ENCODE results near the gene MACROD2.

MACROD2 gene

DNA sequence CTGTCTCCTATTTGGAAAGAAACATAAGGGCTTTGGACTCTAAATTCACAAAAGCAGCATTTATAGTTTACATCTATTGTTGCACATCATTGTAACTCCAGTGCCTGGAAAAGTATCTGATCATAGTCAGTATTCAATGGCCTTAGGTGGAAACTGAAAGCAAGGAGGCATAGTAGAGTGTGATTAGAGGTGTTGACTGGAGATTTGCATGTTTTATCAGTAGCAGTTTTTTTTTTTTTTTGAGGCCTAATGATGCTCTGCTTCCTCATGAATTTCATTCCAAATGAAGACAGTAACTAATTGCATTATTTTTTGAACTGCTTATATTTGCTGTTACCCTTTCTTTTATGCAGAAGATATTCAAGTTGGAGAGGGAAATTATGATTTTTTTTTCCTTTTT lies 555.3 kb downstream of the MACROD2 start:
- no peak for DNase-seq

DNA sequence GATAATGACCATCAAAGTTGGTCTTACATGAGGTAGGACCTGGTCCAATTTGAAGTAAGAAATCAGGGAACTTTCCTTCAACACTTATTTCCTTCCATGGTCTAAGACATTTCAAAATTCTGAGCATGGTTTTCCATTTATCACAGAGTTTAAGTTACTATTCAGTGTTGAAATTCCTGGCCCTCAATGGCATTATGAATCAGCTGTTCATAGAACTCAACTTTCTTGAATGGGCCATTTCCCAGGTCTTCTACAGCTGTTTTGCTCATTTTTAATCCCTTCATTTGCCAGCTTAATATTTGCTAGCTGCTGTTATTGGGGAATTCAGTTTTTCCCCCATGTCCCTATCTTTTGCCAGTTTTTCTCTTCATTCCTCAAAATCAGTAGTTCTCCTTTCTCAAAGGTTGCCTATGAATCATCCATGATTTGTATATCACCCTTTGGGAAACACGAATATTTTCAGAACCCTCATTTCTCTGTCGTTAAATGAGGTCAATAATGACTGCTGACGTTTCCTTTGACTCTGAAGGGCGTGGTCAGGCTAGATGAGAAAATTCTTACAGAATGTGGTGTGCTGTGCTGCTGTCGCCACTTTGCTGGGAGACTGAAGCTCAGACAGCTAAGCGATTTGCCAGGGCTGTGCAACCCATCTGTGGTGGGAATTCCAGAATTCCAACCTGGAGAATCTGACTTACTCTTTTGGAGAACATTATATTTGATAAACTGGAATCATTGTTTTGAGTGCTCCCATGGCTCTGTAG lies 558.6 kb downstream of the MACROD2 start:
- no peak for DNase-seq

GRCh38 chr20:14555676-14556075 lies 560.4 kb downstream of the MACROD2 start:
- no peak for DNase-seq

- no peak for DNase-seq
These were observed 560.9 kb downstream of the MACROD2 start for GRCh38 chr20:14556206-14556605.

GRCh38 chr20:14559612-14560011 lies 564.3 kb downstream of the MACROD2 start:
- DNase-seq = no peak

GRCh38 chr20:14561741-14562221 lies 566.5 kb downstream of the MACROD2 start:
- DNase-seq = no peak

- DNase-seq = no peak
These were observed 567.7 kb downstream of the MACROD2 start for GRCh38 chr20:14562981-14563380.

DNA sequence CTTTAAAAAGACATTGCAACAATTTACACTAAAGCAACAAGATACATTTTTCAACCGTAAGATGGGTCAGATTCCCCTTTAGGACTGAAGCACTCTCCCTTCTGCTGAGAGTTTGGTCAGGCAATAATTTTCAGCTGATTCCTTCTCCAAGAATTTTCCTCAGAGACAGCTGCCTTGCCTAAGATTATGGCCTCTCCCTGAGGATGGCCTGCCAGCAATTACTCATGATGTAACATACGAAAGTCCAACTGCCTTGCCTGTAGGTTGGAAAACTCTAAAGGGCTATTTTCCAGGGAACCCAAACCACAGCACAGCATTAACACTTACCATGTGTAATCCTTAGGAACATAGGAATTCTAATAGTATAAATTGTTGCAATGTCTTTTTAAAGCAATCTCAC lies 571.2 kb downstream of the MACROD2 start:
- DNase-seq = no peak

DNA sequence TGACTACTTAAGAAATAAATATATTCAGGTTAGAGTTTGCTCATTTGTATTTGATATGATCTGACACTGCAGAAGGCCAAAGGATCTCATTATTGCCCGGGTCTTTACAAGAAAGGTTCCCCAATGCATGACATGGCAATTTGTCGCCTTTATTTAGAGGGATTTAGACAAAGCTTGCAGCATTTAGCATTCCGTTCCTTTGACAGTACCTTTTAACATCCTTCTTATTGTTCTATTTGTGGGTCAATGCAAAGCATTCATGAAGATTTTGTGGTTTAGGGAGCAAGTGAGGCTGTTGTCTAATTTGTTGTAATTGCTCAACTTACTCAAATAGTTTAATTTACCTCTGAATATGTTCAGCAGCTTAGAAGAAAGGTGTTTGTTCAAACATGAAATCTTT lies 572.9 kb downstream of the MACROD2 start:
- no peak for DNase-seq

DNA sequence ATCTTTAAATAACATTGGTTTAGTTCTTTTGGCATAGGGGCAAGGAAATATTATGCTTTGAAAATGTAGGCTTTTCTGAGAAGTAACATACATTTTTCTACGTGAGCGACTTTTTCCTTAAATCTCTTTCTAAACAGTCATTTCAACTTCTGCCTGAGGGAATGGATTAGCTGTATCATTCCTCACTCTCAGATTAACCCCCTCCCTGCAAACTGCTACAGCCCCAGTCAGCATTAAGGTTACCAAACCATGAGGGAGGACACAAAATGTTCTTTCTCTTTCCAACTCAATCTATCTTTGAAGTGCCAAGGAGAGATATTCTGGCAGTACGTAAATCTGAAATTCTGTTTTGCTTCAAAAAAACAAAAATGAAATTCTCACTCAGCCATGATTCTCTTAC lies 573.4 kb downstream of the MACROD2 start:
- no peak for DNase-seq

GRCh38 chr20:14569641-14570040 lies 574.3 kb downstream of the MACROD2 start:
- no peak for DNase-seq

GRCh38 chr20:14570811-14571210 lies 575.5 kb downstream of the MACROD2 start:
- DNase-seq = no peak

- DNase-seq = no peak
These were observed 578.4 kb downstream of the MACROD2 start for GRCh38 chr20:14573676-14574075.

- DNase-seq = no peak
These were observed 581.0 kb downstream of the MACROD2 start for GRCh38 chr20:14576196-14576877.

- DNase-seq = no peak
These were observed 585.2 kb downstream of the MACROD2 start for GRCh38 chr20:14580418-14581074.

DNA sequence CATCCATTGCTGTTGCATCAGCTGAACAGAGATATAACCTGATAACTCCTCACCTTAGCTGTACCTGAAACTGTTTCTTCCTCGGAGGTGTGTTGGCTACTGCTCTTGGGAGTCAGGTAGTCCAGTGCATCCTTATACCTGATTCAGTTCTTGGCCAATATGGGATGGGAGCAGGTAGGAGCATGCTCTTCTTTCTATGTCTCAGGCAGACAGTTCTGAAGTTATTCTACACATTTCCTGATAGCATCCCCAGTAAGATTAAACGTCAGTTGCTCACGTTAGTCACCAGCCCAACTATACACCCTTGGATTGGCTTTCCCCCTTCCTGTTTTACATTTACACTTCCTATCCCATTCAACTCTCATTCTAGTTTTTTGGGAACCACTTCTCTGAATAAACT lies 586.4 kb downstream of the MACROD2 start:
- no peak for DNase-seq

- peak; percentile 38 to 58 for DNase-seq
These were observed 587.5 kb downstream of the MACROD2 start for GRCh38 chr20:14582855-14583254.

DNA sequence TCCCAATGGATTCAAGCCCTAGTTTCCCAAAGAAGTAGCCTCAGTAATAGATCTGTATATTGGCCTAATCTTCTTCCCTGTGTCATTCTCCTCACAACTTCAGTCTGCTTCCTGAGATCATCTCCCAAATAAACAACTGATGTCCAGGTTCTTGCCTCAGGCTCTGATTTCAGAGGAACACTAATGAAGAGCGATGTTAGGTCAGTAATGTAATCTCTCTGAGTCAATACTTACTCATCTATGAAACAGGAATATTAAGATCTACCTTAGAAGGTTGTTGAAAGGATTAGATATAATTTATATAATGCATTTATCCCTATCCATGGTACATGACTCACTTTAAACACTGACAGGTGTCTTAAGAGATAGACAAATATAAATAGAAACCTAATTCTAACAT lies 588.1 kb downstream of the MACROD2 start:
- no peak for DNase-seq

DNA sequence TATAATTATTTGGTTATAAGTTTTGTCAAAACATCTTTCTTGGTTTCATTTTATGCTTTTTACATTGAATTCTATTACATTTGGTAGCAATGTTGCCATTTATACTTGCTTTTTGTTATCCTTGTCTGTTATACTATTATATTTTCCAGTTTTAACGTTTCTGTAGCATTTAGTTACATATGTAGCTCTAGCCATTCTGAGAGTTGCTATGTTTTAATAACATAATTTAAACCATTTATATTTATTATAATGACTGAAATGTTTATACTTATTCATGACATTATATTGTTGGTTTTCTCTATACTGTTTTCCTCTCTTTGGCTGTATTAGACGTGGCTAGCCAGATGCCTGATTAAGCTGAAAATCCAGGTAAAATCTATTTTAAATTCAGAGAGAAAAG lies 594.1 kb downstream of the MACROD2 start:
- no peak for DNase-seq

GRCh38 chr20:14595051-14595450 lies 599.7 kb downstream of the MACROD2 start:
- DNase-seq = no peak

DNA sequence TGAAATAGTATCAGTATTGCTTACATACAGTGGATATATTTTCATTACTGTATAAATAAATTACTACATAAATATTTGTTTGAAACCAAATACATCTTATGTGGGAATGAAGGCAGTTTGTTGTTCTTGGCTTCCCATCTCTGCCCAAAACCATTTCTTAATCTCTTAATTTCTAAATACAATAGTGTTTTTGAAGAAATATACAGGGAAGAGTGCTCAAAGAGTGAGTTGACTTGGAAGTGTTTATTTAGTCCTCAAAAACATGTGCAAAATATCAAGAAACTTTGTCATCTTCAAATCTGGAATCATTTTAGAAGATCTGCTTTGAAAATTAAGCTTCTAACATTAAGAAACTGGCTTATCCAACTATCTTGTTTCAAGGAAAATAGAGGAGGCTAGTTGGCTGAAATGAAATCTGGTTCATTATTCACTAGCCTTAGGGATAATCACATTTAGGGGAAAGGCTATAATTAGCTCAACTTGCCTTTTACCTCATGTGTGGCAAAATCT lies 601.9 kb downstream of the MACROD2 start:
- no peak for DNase-seq

DNA sequence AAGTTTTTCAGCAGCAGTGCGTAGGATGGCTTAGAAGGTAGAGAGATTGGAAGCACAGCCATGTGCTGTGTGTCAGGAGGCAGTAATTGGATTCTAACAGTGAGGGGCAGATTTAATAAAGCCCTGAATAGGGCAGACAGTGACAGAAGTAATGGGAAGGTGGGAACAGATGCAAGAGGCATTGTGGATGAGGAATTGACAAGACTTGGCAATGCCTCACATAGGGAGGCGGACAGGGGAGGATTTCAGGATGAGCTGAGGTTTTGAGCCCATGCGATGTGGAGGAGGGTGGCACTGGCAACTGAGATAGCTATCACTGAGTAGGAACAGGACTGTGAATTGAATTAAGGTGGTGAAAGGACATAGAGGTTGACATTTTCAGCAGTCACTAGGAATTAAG lies 604.3 kb downstream of the MACROD2 start:
- DNase-seq = no peak

DNA sequence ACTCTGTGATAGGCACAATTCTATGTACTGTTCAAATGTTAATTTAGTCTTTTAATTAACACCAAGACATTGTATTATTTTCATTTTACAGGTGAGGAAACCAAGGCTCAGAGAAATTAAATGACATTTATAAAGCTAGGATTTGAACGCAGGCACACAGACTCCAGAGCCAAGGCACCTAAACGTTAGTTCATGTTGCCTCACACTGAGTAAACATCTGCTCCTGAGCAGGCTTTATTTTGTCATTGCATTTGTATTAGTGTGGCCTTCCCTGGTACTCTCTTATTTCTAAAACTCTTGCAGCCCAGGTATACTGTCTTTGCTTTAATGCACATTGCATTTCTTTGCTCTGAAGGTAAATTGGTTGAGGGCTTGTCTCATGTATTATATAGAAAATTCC lies 605.2 kb downstream of the MACROD2 start:
- no peak for DNase-seq

DNA sequence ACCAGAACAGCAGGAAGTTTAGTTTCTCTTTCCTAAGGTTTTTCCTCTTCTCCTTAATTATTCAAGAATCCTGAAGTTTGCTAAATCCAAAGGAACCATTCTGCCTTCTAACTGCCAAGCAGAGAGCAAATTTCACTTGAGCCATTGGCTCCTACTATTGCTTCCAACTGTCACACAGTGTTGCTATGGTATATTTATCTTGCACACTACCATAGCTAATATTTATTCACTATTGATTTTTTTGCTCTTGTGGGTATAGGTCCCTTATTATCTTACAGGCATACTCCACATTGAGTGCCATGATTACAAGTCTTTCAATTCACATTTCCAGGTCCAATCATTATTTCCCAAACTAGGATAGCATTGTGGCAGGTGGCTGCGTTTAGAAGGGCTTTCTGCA lies 608.8 kb downstream of the MACROD2 start:
- DNase-seq = no peak

Data from Kasumi-1 (cell line).